ENCODE results near the gene FAAP20.

Gene FAAP20

DNA sequence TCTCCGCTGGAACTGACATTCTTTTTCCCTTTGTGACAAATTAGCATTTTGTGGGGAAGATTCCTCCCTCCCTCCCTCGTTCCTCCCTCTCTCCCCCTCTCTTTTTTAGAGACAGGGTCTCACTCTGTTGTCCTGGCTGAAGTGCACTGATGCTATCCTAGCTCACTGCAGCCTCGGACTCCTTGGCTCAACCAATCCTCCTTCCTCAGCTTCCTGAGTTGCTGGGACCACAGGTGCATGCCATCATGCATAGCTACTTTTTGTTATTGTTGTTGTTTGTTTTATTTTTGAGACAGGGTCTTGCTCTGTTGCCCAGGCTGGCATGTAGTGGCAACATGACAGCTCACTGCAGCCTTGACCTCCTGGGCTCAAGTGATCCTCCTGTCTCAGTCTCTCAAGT lies 26.7 kb upstream of the FAAP20 start:
- no peak for DNase-seq
- TF ChIP-seq, protein P1, sequence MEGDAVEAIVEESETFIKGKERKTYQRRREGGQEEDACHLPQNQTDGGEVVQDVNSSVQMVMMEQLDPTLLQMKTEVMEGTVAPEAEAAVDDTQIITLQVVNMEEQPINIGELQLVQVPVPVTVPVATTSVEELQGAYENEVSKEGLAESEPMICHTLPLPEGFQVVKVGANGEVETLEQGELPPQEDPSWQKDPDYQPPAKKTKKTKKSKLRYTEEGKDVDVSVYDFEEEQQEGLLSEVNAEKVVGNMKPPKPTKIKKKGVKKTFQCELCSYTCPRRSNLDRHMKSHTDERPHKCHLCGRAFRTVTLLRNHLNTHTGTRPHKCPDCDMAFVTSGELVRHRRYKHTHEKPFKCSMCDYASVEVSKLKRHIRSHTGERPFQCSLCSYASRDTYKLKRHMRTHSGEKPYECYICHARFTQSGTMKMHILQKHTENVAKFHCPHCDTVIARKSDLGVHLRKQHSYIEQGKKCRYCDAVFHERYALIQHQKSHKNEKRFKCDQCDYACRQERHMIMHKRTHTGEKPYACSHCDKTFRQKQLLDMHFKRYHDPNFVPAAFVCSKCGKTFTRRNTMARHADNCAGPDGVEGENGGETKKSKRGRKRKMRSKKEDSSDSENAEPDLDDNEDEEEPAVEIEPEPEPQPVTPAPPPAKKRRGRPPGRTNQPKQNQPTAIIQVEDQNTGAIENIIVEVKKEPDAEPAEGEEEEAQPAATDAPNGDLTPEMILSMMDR (IDR thresholded peaks at IDR 0.05; ENCODE audit: low read depth, low read length): no peak
- no peaks in the 10 kb centered on the region for H3K9me3 ChIP-seq
- no peaks in the 10 kb centered on the region for H3K4me1 ChIP-seq
- H3K4me3 ChIP-seq (ENCODE audit: low read depth, low read length): no peak overlapping the region
- no peaks in the 10 kb centered on the region for H3K36me3 ChIP-seq
- no peaks in the 10 kb centered on the region for H3K27me3 ChIP-seq

DNA sequence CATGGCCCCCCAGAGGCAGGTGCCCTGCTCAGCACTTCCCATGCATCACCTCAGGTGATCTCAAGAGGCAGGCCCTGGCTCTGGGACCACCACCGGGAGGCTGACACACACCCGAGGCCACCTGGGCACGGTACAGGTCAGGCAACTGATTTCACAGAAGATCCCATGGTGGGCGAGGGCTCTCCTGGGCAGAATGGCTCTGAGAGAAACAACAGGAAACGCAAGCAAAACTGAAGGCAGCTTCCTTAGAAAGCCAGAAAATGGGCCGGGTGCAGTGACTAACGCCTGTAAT lies 22.1 kb upstream of the FAAP20 start:
- Histone ChIP-seq H3K27me3 (no peaks in the 10 kb centered on the region), H3K9me3 (no peaks in the 10 kb centered on the region), H3K4me1 (peaks cover 12% of the 10 kb centered on the region), H3K36me3 (no peaks in the 10 kb centered on the region), H3K4me3 (ENCODE audit: low read depth, low read length) (no peak overlapping the region)
- no peak for DNase-seq
- TF ChIP-seq, protein P1 (IDR thresholded peaks at IDR 0.05; ENCODE audit: low read depth, low read length): no peak

DNA sequence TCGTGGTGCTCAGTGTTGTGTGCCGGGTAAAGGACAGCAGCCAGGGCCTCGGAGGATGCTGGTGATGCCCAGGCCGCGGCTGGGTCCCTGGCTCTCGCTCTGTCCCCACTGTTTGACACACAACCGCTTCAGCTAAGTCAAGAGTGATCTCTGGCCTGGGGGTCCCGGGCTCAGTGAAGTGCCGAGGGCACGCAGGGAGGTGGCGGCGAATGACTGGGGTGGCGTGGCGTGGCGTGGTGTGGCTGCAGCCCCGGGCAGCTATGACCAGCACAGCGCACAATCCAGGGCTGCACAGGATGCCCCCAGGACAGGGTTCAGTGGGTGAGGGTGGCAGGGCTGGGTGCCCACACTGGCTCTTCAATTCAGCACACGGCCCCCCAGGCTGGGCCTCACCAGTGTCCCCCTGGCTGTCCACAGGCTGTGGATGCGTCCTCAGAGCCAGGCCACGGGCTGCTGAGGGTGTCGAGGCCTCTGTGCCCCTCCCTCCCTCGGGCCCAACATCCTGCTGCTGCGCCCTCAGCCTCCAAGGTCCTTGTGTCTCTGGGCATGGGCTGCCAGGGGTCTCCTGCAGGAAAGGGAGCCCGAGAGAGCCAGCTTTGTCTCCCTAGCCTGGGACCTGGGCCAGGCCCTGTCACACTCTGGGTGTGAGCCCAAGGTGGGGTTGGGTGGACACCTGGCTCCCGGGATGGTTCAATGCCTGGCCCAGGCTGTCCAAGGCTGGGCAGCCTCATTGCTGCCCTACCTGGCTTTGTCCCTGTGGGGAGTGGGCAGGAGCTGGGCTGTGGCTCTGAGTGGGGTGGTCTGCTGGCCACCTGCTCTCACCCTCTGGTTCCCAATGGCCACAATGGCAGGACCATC lies 21.6 kb upstream of the FAAP20 start:
- H3K4me1 ChIP-seq: peaks cover 12% of the 10 kb centered on the region
- no peaks in the 10 kb centered on the region for H3K36me3 ChIP-seq
- TF ChIP-seq, protein P1 (IDR thresholded peaks at IDR 0.05; ENCODE audit: low read depth, low read length): no peak
- no peaks in the 10 kb centered on the region for H3K27me3 ChIP-seq
- H3K9me3 ChIP-seq: no peaks in the 10 kb centered on the region
- DNase-seq: no peak
- no peak overlapping the region for H3K4me3 ChIP-seq (ENCODE audit: low read depth, low read length)

DNA sequence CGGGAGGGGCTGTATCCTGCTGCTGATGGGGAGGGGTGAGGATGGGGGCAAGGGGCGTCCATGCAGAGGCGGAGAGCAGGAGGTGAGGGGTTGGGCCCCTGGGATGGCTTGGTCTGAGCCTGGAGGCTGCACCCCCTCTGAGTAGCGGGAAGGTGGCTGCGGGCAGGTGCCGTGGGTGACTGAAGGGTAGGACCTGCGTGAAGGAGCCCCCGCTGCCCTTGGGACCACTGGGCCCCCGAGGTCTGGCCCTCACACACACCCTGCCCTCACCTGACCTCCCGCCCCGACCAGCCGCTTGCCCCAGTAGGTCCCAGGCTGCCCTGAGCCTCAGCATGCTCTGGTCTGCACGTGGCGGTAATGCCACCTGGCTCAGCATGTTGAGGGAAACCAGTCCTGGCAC lies 20.8 kb upstream of the FAAP20 start:
- Histone ChIP-seq H3K27me3 (no peaks in the 10 kb centered on the region), H3K4me1 (peaks cover 12% of the 10 kb centered on the region), H3K9me3 (no peaks in the 10 kb centered on the region), H3K4me3 (ENCODE audit: low read depth, low read length) (no peak overlapping the region), H3K36me3 (no peaks in the 10 kb centered on the region)
- DNase-seq: no peak
- TF ChIP-seq, protein P1 (IDR thresholded peaks at IDR 0.05; ENCODE audit: low read depth, low read length): no peak

DNA sequence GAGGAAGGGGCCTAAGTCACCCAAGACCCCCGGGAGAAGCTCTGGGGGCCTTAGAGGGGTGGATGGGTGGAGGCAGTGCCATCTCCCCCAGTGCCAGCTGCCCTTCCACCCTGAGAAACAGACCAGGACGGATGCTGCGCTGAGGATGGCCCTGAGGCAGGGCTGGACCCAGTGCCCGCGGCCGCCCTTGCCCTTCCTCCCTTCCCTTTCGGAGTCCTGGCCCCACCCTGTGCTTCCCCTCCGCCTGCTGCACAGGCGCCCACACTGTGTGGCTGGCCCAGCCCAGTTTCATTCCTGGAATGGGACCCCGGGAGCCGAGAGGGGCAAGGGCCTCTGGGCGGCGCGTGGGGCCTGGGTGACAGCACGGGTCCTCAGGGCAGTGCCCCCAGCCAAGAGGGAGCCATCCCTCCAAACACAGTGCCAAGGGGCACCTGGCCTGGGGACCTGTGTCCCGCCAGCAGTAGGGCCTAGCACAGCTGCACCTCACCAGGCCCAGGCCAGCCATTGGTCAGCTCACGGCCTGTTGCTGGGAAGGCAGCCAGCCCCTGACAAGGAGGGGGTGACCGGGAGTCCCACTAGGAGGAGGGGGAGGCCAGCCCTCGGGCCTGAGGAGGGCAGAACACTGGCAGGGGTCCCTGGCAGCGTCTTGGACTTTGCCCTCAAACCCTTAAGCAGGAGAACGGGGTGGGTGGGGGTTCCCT lies 20.1 kb upstream of the FAAP20 start:
- DNase-seq: no peak
- Histone ChIP-seq H3K36me3 (no peaks in the 10 kb centered on the region), H3K4me3 (ENCODE audit: low read depth, low read length) (no peak overlapping the region), H3K4me1 (peaks cover 12% of the 10 kb centered on the region), H3K27me3 (no peaks in the 10 kb centered on the region), H3K9me3 (no peaks in the 10 kb centered on the region)
- TF ChIP-seq, protein P1 (IDR thresholded peaks at IDR 0.05; ENCODE audit: low read depth, low read length): no peak
